ENCODE results near the gene LRRC15.

LRRC15 gene

DNA sequence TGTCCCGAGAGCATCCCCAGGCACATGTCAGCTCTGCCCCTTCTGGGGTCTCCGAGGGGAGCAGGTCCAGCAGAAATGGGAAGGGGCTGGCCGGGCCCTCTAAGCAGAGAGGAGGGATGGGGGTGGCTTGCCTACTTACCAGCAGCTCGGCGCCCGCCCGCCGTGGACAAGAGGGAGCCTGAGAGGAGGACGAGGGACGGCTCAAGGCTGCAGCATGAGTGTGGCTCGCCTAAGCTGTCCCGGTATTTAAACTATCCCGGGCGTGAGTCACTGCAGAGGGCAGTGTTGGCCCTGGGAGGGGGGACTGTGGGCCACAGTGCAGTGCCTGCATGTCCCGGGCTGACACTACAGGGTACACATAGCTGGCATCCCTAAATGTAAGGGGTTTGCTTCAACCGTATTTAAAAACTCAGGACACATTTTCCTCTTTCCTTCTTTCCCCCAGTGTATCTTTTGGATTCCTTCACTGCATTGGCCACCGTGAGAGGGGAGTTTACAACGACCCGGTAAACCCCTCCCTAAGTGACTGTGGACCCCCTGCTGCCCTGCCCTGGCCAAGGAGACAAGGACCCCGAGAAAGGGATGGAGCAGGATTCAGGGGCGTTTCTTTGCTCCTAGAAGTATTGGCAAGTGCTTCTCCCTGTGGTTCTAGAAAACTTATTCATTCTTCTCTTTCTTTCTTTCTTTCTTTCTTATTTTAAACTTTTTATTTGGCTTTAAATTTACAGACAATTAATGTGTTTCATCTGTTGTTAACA lies at the start of gene LRRC15:
Gene LRRC15 (minus strand): TSS at position 222 of the 758 bp plus-strand sequence. CDS start 8,700 bp downstream, outside the sequence.
- DNase-seq, result no peak

DNA sequence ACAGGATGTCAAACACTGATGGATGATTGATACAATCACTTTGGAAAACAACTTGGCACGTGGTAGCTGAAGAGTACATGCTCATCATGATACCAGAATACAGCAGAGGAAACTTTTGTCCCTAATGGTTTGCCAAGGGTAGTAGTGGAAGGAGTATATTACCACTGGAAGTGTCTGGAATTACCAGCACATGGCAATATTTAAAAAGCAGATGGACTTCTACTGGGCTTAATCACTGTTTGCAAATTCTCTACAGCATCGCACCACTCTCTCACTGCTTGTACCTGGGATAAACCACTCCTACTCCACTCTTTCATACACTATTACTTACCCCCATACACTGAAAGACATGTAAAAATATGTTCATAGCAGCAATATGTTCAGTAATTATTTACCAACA lies 49.1 kb upstream of the LRRC15 start:
- no peak for DNase-seq

DNA sequence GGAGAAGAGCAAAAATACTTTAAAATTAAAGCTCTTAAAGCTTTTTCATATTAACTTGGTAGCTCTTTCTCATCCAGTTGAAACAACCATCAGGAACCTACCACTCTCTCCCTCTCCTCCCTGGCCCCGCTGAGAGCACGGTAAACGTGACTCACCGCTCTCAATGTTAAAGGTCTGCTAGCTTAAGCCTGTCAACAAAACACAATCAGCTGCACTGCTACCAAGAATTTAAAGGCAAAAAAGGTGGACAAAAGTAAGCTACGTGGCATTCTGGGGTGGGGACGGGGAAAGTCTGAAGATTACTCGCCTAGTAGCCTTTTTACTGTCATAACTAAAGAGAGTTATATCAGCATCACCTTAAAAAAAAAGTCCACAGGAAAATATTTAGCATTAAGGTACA lies 37.9 kb upstream of the LRRC15 start:
- DNase-seq, result no peak

DNA sequence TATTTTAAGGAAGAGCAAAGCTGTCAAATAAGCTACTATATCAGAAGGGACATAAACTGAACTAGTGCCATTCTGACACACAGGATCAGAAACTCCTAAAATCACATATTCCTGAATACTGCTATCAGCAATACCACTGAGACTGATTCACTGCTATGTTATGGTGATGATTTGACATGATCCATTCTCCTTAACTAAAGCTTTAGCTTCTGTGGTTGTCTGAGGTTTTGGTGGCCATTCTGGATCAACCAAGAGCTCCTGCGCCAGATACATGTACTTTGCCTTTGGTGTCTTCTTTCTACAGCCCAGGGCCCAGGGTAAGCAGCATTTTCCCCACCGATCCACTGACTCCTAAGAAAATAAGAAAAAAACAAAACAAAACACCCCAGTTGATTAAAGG lies 36.2 kb upstream of the LRRC15 start:
- DNase-seq, result no peak

DNA sequence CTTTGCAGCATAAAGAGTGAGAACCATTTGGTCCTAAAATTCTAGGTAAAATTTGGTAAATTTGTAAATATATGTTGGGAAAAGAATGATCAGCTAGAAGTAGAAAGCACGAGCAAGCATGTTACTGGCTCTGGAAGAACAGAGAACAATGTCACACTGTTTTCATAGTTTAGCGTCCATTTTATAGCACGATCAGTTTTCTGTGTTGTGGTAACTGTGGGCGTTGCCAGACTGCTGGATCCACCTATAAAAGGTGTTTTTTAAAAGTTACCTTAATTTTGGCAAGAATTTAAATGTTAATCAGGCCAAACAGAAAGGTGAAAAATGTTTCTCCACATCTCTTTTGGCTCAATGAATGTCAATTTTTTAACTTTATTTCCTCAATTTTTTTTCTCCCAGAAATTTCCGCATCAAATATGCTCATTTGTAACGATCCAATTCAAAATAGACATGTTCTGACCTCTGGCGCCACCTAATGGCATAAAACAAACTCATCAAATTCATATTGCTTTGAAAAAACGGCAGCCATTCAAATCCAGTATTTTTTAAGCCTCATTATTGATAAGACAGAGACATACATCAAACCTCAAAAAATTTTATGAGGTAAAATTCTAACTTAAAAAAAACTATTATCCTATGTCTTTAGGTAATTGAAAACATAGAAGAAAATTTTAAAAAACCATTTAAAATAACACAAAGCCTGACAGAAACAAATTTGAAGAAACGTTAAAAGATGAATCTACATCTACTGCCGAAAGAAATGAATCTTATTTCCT lies 35.0 kb upstream of the LRRC15 start:
- DNase-seq, result no peak

DNA sequence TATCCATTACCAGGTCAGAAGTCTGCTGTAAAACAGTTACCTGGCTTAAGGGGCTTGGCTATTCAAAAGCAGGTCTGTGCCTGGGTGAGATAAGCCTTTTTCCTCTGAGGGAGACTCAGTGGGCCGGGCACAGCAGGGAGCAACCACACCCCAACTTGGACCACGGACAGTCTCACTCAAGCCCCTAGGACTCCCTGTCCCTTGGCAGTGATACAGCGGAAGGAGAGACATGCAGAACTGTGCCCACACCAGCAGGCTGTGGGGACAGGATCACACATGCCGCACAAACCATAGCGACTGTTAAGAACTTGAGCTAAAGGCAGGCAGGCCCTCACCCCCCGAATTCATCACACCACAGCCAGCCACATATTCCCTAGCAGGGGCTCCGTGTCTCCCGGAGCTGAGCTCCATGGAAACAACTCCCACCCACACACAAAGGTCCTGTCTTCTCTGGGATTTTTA lies 32.4 kb upstream of the LRRC15 start:
- no peak for DNase-seq

DNA sequence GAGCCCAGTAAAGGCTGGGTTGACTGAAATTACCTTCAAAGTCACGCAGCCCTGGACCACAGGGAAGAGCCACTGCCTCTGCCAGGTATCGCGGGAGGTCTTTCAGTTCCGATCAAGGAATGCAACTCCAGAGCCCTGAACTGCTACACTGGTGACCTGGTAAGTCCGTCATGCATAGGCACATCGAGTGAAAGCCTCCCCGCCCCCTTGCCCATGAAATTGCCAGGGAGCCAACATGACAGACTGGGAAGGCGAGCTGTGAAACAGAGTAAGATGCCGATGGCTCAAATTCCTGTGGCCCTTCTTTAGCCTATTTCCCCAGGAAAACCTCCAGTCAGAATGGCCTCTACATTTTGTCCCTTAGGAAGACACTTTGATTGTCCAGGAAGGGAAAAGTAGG lies 31.8 kb upstream of the LRRC15 start:
- no peak for DNase-seq

DNA sequence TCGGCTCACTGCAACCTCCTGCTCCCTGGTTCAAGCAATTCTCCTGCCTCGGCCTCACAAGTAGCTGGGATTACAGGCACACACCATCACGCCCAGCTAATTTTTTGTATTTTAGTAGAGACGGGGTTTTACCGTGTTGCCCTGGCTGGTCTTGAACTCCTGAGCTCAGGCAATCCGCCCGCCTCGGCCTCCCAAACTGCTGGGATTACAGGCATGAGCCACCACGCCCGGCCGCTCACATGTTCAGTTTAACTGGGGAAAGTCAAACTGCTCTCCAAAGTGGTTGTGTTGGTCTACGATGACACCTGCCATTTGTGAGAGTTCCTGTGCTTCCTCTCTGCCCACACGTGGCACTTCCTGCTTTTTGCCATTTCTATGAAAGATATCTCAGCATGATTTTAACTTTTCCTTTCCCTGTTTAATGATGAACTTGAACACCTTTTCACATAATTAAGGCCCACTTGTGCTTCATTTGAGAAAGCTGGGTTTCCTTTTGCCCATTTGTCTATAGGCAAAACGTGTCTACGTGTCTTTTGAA lies 30.4 kb upstream of the LRRC15 start:
- DNase-seq, result no peak

DNA sequence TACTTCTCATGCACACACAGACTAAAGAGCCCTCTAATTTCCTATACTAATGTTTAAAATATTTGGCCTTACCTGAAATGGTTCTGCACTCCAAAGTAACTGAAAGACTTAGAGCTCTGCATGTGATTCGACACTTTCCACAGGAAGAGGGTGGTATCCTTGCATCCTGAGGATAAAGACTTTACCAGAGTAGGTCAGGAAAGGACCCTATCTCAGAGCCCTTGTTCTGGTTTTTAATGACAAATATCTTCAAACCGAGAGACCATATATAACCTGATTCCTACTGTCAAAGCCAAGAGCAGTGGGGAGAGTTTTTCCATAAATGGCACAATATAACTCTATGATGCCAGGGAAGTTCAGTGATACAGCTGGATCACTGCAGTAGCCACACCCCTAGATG lies 29.6 kb upstream of the LRRC15 start, which contains the start of gene GP5:
Gene GP5 (minus strand): TSS at position 101 of the 400 bp plus-strand sequence. CDS start 984 bp downstream, outside the sequence.
- DNase-seq, result no peak

DNA sequence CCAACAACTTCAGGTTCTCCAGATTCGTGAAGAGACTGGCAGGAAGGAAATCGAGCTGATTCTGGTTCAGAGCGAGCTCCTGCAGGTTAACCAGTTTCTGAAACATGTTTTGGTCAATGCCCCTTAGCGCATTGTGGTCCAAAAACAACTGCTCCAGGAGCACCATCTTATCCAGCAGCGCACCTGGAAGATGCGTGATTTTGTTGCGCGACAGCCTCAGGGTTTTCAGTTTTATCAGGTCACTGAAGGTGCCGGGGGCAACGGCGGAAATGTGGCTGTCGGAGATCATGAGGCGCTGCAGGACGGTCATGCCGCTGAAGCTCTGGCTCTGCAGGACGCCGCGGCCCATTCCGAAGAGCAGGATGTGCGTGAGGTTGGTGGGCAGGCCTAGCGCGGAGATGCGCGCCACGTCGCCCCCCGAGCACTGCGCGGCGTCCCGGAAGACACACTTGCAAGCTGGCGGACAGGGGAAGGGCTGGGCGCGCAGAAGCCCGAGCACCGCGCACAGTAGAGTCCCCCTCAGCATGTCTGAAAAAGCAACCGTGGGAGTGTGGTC lies 28.3 kb upstream of the LRRC15 start:
- peak; percentile 32 for DNase-seq

DNA sequence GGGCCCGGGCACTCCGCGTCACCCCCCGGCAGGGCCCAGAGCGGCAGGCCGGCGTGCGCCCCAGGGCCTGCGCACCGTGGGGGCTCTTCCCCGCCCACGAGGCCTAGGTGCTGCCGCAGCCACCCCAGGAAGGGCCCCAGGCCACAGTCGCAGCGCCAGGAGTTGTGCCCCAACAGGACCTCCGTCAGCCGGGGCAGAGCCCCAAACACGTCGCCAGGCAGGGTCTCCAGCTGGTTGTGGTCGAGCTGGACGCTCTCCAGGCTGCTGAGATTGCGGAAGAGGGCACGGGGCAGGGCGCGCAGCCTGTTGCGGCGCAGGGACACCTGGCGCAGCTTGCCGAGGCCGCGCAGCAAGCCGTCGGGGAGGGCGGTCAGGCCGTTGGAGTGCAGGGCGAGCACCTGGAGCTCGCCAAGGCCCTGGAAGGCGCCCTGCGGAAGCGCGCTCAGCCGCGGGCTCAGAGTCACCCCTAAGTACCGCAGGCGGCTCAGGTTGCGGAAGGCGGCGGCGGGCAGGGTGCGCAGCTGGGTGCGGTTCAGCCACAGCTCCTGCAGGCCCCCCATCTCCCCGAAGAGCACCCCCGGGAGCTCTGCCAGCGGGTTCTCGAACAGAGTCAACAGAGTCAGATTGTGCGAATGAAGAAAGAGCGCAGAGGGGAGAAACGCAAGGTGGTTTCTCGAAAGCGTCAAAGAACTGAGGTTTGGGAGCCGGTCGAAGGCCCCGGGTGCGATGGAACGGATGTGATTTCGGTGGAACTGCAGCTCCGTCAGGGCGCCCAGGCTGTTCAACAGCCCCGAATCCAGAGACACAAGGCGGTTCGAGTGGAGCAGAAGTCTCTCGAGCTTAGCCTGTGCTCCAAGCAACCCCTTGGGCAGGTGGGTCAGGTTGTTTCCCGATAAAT lies 27.6 kb upstream of the LRRC15 start:
- DNase-seq, result peak; percentile 33

DNA sequence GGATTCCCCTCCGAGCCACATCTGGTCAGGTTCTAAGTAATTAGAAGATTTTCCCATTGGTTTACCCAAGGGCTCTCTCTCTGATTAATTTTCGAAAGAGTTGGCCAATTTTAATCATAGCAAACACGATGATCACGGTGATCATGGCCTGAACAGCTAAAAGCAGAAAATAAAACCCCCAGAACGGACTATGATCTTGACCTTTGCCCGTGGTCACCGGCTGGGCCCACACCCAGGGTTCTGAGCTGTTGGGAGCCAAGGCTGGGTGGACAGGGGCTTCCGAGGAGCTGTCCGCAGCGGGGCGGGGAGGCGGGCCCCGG lies 27.0 kb upstream of the LRRC15 start:
- DNase-seq, result no peak

DNA sequence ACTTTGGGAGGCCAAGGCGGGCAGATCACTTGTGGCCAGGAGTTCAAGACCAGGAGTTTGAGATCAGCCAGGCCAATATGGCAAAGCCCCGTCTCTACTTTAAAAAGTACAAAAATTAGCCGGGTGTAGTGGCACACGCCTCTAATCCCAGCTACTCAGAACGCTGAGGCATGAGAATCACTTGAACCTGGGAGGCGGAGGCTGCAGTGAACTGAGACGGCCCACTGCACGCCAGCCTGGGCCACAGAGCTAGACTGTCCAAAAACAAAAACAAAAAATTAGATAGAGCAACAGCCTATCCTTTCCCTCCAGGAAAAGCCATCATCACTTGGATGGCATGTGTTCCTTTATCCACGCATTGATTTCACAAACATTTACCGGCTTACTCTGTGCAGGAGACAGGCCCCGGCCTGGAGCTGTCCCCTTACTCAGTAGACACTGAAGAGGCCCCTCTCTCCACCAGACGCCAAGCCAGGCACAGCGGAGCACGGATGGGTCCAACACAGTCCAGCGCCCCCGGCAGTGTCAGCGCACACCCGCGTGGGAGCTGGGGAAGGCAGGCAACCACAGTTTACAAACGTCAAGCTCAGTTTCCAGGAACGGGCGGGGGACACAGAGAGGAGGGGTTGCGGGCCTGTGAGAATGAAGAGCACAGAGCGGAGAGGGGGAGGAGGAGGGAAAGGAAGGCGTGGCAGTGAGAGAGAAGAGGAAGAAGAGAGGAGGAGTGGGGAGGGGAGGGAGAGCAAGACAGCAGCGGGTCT lies 26.4 kb upstream of the LRRC15 start:
- DNase-seq, result peak; percentile 63

DNA sequence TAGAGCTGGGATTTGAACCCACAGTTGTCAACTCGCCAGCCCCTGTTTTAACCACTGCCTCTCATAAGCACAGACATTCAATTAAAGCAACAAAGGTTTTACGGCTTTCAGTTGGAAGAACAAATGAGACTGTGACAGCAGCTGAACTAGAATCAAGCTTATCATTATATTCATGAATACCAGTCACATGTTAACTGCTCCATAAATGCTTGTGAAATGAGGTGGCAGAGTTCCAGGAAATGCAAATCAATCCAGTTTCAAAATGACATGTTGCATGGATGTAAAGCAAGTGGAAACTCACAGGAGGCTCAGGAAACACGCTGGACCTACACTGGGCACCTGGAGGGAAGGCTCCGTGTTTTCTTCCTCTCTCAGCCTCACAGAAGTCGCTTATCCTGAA lies 25.7 kb upstream of the LRRC15 start:
- DNase-seq, result no peak

DNA sequence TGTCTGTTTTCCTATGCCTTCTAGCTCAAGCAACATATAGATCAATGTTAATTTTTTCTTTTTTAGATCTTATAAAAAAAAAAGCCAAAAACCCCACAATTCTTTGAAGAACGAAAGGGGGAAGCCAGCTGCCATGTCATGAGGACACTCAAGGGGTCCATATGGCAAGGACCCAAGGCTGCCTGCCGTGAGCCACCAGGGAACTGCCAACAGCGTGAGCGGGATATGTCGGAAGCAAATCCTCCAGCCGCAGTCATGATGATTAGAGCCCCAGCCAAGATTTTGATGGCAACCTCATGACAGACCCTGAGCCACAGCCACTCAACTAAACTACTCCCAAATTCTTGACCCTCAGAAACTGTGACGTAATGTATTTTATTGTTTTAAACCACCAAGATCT lies 23.0 kb upstream of the LRRC15 start:
- no peak for DNase-seq

DNA sequence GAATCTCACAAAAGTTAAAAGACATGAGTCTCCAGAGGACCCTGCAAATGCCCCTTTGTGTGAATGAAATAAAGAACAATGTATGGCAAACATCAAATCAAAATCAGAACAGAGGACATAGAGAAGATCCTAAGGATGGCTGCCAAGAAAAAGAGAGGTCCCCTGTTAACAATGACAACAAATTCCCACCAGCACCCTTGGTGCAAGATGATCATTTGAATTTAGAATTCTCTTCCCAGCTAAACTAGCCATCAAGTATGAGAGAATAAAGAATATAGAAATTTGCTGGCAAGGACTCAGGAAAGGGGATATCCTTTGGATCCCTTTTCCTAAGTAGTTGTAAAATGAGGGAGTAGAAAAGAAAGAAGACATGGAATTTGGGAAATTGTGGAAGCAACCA lies 21.3 kb upstream of the LRRC15 start:
- DNase-seq, result no peak

DNA sequence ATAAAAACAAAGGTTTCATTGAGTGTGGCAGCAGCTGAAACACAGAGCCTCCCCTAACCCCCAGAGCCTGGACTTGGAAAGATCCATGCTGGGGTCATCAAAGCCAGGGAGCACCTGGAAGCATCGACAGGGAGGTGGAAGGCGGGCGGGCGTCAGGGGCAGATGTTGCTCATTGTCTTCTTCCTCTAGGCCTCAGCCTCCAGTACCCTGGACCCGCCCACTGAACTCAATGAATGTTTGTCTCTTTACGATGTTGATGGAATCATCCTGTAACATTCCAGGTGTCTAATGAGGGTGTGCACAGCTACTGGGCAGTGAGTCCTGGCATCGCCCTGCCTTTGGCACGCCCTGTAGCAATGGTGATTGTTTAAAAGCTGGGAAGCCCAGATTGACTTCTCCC lies 19.7 kb upstream of the LRRC15 start:
- DNase-seq, result no peak

DNA sequence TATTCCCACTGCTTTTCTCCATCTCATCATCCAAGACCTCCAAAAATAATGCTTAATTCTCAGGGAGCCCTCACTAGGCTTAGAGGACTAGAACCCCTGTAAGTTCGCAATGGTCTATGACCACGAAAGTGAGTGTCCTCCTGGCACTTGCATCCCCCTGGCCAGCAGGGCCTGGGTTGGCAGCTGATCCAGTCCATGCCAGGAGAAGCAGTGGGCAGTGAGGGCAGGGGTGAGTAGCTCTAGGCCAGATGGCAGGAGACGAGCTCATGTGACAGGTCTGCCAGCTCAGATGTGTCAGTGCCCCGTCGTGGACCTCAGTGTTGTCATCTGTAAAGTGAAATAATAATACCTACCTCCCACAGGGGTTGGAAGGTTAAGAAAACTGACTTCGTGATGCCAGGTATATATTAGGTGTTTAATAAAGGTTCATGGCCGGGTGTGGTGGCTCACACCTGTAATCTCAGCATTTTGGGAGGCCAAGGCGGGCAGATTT lies 18.4 kb upstream of the LRRC15 start:
- no peak for DNase-seq

DNA sequence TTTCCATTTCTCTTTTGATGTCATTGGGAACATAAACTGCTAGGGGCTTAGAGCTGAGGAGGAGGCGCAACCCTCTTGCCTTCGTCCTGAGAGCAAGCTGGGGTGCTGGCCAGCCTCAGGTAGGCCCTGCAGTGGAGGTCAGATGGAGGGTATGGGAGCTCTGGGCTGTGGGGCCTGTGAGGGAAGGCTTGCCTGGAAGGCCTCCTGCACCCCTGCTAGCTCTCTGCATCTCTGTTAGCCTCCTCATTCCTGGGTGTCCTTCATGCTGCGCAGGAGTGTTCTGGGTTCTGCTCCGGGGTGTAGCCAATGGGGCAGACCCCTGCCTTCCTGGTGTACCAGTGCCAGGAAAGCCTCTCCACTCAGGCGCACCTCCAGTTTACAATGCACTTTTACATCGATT lies 17.7 kb upstream of the LRRC15 start:
- no peak for DNase-seq

DNA sequence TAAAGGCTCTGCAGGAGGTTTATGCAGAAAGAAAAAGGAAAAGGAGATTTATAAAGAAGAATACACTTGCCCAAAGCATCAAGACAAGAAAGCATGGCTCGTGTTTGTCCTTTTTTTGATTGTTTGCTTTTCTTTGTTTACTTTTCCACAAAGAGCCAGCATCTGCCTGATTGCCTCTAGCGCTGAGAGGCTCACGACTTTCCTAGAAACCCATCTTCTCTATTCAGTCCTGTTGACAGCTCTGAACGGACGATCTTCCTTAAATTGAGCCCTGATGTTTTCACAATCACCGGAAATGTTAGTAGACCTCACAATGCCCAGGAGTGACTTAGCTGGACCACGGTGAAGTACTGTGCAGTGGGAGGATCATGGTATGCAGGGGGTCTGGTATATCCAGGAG lies 17.1 kb upstream of the LRRC15 start:
- no peak for DNase-seq

DNA sequence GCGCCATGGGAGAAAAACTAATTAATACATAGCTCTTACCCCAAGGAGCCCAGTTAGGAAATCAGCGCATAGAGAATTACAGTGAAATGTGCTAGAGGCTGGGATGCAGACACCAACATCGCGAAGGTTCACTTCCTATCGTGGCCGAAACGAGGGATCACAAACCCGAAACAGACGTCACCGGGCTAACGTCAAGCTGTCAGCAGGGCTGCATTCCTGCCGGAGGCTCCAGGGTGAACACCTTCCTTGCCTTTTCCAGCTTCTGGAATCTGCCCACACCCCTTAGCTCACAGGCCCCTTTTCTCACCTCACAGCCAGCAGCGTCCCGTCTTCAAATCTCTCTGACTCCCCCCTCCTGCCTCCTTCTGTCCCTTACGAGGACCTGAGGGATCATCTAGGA lies 16.5 kb upstream of the LRRC15 start:
- DNase-seq, result no peak

DNA sequence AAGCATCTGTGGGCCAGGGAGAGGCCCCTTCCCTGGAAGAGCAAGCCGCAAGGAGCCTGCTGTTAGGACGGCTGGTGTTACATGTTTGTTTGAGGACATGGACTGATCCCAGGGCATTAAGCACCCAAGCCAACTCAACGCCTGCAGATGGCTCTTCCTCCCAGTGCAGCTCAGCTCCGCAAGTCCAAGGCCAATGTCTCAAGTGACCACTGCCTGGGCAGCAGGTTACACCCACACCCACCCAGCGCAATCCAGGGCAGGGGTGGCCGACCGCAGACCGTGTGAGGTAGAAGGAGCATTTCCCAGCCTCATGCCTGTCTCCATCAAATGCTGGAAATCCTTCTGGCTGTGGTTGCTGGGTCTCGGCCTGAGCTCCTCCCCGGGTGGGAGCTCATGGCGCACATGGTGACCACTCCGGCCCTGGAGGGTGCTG lies 15.0 kb upstream of the LRRC15 start:
- DNase-seq, result no peak

Data from activated CD8-positive, alpha-beta memory T cell treated with anti-CD3 and anti-CD28 coated beads, Interleukin-2, amount 50 U/mL, for 4 hours (primary cell).